HG02981 (cell line): ENCODE results near the gene THSD4.

Source experiments
- ATAC-seq: cut with Tn5 transposase; IDR thresholded peaks from one replicate; pipeline ENCODE4 v1.9.1; 2021; ENCODE audit warnings: mild to moderate bottlenecking, moderate library complexity; ENCODE audit not compliant: unreplicated experiment

THSD4 gene

GRCh38 chr15:71598741-71599140, 483.5 kb downstream of the THSD4 start:
- no peak for ATAC-seq

DNA sequence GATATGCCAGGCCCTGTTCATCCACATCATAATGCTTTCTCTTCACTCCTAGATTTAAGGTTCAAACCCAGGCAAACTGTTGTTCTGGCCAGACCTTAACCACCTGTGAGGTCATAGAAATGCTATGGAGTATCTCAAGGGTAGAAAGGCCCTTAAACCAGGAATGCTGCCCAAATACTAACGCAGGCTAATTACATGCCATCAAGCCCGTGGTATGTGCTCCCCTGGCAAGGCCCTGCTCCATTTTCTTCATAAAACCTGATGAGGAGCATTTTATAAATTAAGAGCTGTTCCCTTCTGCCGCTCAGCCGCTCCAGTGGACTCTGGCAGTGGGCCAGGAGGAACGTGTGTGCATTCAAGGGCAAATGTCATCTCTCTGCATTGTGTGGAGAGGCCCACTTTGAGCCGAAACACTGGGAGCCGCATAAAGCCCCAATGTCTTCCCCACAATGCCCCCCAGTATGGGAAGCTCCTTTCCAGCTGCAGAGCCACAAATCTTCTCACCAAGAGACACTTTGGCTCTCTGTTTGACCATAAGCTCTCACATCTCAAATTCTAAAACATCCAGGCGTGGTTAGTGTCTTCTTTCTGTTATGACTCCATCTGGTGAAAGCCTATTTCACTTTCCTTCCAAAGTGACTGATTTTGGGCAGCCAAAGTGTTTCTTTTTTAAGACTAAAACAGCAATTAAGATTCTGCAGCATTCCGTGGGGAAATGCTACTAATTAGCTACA, 484.3 kb downstream of the THSD4 start:
- ATAC-seq, result no peak

GRCh38 chr15:71600237-71600636, 485.0 kb downstream of the THSD4 start:
- ATAC-seq, result no peak

DNA sequence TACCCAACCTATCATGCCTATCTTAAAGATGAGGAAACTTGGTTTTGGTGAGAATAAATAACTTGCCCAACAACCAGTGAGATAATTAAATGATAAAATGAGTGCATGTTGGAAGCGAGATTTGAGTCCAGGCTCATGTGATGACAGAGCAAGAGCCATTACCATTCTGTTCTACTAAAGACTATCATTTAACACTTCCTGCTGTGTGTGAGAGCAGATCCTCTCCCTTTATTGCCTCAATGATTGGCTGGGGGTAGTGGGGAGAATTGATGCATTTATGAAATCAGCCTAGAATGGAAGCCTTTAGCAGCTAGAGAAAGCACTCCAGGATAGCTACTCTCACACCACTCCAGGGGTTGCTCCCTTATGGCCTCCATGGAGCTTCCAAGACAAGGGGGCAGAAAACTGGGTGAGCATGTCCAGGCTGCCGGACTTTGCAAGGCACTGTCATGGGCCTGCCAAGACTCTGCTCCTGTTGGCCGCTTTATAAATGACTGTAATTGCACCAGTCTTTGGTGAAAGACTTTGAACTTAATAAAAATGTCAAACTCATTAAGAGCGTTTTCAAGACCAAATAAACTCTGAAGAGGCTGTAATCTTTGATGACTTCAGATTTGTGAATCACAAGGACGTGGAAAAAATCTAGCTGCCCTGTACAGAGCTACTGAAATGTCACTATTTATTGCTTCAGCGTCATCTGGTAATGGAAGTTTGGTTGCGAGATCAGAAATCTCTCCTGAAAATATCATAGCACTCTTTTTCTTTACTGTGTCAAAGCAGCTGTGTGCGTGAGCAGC, 486.0 kb downstream of the THSD4 start:
- ATAC-seq, result no peak

DNA sequence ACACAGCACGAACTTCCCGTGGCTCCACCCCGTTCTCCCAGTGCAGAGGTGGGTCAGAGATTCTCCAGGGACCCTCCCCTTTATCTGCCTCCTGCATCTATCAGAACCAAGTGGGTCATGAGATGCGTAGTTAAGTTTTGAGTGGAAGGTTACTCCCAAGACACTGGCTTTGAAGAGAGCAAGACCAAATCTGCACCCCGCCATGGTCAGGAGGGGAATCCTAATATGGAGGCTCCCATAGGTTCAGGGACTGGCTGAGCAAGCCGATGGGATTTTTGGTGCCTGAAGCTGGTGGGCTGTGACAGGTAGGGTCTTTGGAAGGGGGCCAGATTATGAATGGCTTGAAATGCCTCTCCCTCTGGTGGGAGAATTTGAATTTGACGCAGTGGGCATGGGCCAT, 488.1 kb downstream of the THSD4 start:
- no peak for ATAC-seq

DNA sequence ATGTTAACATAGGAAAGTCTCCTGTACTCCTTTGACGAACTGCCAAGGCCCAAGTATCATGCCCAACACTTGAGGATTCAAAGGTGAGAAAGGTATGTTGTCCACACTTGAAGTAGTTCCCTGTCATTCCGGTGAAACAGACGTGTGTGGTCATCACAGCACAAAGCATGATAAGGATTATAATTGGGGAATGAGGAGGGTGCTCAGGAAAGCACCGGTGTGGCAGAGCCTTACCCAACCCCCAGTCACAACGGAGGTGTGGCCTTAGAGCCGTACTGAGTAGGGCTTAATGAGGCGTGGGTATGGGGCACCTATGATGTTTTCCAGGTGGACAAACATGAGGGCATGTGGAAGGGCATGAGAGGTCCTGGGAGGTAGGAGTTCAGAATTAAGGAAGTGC, 492.1 kb downstream of the THSD4 start:
- no peak for ATAC-seq

- ATAC-seq, result no peak
These were observed 495.7 kb downstream of the THSD4 start for GRCh38 chr15:71610728-71611552.

GRCh38 chr15:71611553-71612396, 496.5 kb downstream of the THSD4 start:
- no peak for ATAC-seq

- no peak for ATAC-seq
These were observed 497.1 kb downstream of the THSD4 start for GRCh38 chr15:71612397-71612722.

DNA sequence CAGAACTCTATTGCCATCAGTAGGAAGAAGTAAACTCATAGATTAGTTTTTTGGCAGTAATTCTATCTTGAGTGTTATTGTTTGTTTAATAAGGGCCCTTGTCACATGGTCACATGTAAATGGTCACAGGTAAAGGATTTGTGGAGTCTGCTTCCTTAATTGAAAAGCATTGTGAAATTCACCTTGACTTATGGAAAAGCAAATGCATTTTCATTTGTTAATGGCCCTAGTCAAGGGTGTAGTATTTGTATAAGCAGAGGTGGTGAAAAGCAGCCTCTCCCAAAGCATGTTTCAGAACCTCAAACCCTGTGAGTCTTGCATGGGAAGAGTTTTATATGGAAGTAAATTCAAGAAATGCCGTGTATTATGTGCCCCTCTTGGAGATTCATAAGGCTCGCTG, 497.6 kb downstream of the THSD4 start:
- no peak for ATAC-seq

DNA sequence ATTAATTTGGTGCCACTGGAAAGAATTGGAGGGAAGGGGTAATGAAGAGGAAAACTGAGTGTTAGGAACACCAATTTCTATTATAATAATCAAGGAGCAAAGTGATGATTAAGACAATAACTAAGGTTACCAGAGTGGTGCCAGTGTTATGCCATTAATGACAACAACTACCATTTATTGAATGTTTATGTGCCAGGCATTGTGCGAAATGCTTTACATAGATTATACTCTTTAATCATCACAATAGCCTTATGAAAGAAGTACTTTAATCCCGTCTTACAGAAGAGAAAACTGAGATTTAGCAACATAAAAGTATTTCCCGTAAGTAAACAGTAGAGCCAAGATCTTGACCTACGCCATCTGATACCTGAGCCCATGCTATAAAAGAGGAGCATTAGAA, 507.8 kb downstream of the THSD4 start:
- no peak for ATAC-seq

- ATAC-seq, result no peak
These were observed 511.4 kb downstream of the THSD4 start for GRCh38 chr15:71626596-71627088.

DNA sequence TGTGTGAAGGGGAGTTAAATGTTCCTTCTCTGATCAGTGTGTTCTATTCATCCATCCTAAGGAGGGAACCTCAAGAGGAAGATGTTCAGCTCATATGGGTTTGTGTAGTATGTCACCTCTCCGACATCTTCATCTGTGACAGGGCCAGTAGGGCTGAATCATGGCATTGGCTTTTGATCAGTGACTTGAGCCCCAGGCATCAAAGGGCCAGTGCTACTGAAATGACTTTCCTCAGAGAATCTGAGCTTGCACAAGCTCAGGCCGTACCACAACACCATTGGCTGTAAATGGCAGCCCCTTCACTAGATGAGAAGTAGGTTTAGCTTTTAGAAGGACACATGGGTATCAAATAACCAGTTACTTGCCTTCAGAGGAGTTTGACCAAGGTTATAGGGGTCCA, 511.9 kb downstream of the THSD4 start:
- ATAC-seq, result no peak

DNA sequence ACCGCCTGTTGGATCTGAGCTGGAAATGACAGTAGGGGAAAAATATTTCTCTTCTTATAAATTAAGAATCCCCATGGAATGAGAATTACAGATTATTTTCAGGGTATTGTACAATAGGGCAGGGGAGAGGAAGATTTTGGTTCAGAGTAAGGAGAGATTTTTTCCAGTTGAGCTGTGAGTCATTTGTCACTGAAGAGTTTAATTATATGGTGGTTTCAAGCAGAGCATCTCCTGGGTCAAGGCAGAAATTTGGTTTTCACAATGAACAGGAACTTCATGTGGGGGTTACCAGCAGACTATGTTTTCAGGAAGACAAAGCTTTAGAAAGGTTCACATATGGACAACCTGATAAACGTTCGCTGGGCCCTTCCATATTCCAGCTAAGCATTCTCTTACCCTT, 512.3 kb downstream of the THSD4 start:
- no peak for ATAC-seq

DNA sequence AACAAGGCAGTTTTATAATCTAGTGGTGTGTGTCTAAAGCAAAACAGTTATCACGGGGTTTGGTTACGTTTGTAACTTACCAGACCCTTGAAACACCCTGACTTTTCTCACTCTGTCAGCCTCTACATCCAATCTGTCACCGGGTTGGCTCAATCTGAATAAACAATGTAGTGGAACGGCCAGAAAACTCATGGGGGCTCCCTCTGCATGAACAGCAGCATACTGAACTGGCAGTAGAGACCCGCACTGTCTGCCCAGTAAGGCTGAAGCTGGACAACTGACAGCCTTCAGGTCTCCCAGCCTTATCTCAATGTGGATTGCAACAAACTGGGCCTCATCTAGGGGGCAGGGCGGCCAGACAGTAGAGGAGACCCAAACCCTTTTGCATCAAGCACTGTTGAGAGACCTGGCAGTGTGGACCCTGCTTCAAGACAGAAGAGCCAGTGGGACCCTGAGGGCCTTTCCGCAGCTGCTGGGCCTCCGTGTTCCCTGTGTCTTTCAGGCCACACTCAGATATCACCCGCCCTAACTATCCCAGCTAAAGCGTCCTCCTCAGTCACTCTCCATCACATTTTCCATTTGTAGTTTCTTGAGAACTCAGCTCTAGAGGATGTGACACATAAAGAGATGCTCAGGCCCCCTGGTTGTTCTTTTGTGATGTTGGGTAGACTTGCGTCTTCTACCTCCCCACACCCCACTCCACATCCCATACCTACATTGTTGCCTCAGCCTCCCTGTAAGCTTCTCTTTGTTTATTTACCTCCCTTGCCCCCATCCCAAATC, 513.9 kb downstream of the THSD4 start:
- no peak for ATAC-seq

DNA sequence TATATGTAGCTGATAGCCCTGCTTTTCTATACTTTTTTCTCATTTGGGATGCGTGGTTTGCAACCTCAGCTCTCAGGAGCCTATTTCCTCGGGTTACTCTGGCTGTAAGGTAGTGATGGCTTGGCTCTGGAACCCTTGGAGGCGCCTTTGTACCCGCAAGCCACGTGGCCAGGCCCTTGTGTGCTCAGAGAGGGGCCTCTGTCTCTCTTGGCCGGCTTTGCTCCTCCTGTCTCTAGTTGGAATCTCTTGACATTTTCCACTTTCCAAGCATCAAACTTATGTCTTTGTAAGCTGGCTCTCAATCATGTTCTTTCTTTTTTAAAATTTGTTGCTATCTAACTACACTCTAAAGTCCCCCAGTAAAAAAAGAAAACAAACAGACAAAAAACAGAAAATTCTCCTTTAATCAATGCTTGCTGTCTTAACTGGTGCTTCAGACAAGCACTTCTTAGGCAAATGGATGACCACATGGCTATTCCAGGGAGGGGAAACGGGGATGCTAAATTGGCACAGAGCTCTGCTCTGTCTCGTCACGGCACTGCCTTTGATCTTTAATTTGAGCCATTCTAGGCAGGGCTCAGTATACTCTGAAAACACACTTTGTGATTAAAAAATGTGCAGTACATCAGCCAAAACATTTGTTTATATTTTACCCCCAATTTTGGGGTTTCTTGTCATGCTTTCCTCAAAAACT, 514.7 kb downstream of the THSD4 start:
- ATAC-seq, result no peak

GRCh38 chr15:71630475-71630809, 515.2 kb downstream of the THSD4 start:
- ATAC-seq, result no peak

DNA sequence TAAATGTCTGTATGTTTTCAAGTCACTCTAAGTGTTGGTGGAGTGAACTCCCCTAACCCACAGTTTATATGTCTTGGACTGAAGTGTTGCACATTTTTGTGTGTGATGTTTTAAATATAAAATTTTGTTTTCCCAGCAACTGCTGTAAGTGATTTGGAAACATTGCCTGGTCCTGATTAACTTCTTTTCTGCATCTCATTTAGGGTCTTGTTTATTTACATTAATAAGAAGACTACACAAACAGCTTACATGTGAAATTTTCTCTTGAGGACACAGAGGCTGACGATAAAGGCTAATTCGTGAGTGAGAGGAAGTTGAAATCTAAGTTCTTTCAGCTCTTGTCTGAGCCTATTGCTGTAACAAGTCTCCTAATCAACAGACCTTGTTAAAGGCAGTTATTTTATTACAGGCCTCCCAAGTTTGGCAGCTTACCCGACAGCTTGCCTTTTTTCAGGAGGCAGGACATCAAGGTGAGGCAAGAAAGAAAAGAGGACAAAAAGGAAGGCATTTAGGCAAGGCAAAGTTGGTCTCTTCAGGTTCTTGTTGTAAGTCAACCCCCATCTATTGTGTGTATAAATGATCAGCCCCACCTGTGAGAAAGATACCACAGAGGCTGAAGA, 517.4 kb downstream of the THSD4 start:
- no peak for ATAC-seq
